ENCODE measurements around the gene SERTAD1.

The SERTAD1 gene

GRCh38 chr19:40374084-40374483 lies 51.7 kb downstream of the SERTAD1 start:
- no peak for DNase-seq

GRCh38 chr19:40371802-40372122 lies 54.0 kb downstream of the SERTAD1 start:
- no peak for DNase-seq
